Sigmoid colon (tissue), 7 donors: ENCODE results near the gene APBA1. TPM values are rescaled to one million over a fixed set of nuclear protein-coding genes. Genes with fewer than 3 reads are reported as not detected.
A peak's percentile ranks its signal among the peaks of the same experiment; 100 is the strongest.

ENCODE experiments used
- DNase-seq: peaks from one replicate; pipeline ENCODE4 v3.0.0-alpha.2; 2019
- H3K27ac ChIP-seq, 4 donors: fragments of 200-600 bp; sonication (generic); one replicate each; pipeline ENCODE4 v1.5.1; 2016 to 2019; ENCODE audit warnings: mild to moderate bottlenecking in 1 of 4
- H3K27me3 ChIP-seq, 3 donors: fragments of 200-600 bp; sonication (generic); one replicate each; pipeline ENCODE4 v1.5.1; 2019; ENCODE audit warnings: mild to moderate bottlenecking in 1 of 3
- H3K36me3 ChIP-seq, 4 donors: fragments of 200-600 bp; sonication (generic); one replicate each; pipeline ENCODE4 v1.5.1; 2016 to 2019
- H3K4me1 ChIP-seq, 4 donors: fragments of 200-600 bp; sonication (generic); one replicate each; pipeline ENCODE4 v1.5.1; 2017 to 2019
- H3K4me3 ChIP-seq, 4 donors: fragments of 200-600 bp; sonication (generic); one replicate each; pipeline ENCODE4 v1.5.1; 2017 to 2019; ENCODE audit warnings: mild to moderate bottlenecking in 2 of 4, moderate library complexity in 1 of 4
- H3K9me3 ChIP-seq, 4 donors: fragments of 200-600 bp in 3 of 4; sonication (generic) in 3 of 4; one replicate each; pipeline versions ENCODE4 v1.5.1 to v1.6.1; 2013 to 2019
- EP300 ChIP-seq, 4 donors: sonication (generic); formaldehyde crosslinking; IDR thresholded peaks; one replicate each; pipeline ENCODE4 v1.6.1; 2017; ENCODE audit warnings: antibody characterized with exemption in 4 of 4
- POLR2A ChIP-seq, 2 donors: fragments of 450-650 bp; IDR thresholded peaks; one replicate each; pipeline ENCODE4 v1.6.1; 2016; ENCODE audit warnings: antibody characterized with exemption in 2 of 2, mild to moderate bottlenecking in 2 of 2, moderate library complexity in 2 of 2
- POLR2AphosphoS5 ChIP-seq, 4 donors: sonication (generic); formaldehyde crosslinking; IDR thresholded peaks; one replicate each; pipeline ENCODE4 v1.6.1; 2017; ENCODE audit warnings: antibody characterized with exemption in 4 of 4
- WGBS, 2 donors: extraction: QIAGEN DNeasy Blood & Tissue Kit; methylation state at CpG; one replicate each; pipeline ENCODE4 v1.1.7; 2013; 5-methylcytosine and 5-hydroxymethylcytosine counted together
- intact Hi-C: fragments of 100-400 bp; cut with DNase I; formaldehyde crosslinking; loops from one replicate; pipeline ENCODE4 v1.15.1; 2023
- polyA plus RNA-seq, 3 donors: library from polyadenylated mRNA; stranded (reverse); fragments of 200-250 nt; gene quantifications; one replicate each; pipeline ENCODE4 v1.2.3, GENCODE V29; 2013
- total RNA-seq, 4 donors: library from RNA; depleted of rRNA; stranded (reverse); fragments of >200 nt; gene quantifications; one replicate each; pipeline ENCODE4 v1.1.0, GENCODE V29; 2016
- TF ChIP-seq, protein P1 (sequence below), 4 experiments: fragments of 450-650 bp in 3 of 4; fragments of 200-600 bp in 1 of 4; IDR thresholded peaks; one replicate each; pipeline ENCODE4 v1.5.1; 2016 to 2019; ENCODE audit warnings: antibody characterized with exemption in 4 of 4, mild to moderate bottlenecking in 3 of 4, moderate library complexity in 2 of 4
- donor health status: healthy with polysubstance abuse.
- donor health status: Bipolar disorder and iron deficiency.
- donor health status: healthy.

APBA1 gene
- total and polyA plus RNA-seq, 7 donors = 1.7 to 6.7 (median 4.2) TPM

DNA sequence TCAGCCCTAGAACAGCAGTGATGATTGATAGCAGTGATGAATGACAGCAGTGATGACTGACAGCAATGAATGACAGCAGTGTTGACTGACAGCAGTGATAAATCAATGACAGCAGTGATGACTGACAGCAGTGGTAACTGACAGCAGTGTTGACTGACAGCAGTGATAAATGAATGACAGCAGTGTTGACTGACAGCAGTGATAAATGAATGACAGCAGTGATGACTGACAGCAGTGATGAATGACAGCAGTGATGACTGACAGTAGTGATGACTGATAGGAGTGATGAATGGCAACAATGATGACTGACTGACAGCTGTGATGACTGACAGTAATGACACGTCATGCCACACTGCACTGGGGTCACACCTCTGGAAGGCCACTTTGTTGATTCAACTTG lies 240.4 kb downstream of the APBA1 start:
- no peaks in the 10 kb centered on the region for H3K36me3 ChIP-seq
- DNase-seq = no peak
- H3K4me1 ChIP-seq = no peaks in the 10 kb centered on the region
- TF ChIP-seq, protein P1, sequence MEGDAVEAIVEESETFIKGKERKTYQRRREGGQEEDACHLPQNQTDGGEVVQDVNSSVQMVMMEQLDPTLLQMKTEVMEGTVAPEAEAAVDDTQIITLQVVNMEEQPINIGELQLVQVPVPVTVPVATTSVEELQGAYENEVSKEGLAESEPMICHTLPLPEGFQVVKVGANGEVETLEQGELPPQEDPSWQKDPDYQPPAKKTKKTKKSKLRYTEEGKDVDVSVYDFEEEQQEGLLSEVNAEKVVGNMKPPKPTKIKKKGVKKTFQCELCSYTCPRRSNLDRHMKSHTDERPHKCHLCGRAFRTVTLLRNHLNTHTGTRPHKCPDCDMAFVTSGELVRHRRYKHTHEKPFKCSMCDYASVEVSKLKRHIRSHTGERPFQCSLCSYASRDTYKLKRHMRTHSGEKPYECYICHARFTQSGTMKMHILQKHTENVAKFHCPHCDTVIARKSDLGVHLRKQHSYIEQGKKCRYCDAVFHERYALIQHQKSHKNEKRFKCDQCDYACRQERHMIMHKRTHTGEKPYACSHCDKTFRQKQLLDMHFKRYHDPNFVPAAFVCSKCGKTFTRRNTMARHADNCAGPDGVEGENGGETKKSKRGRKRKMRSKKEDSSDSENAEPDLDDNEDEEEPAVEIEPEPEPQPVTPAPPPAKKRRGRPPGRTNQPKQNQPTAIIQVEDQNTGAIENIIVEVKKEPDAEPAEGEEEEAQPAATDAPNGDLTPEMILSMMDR (IDR thresholded peaks at IDR 0.05) = no peak
- H3K27me3 ChIP-seq = no peaks in the 10 kb centered on the region
- no peaks in the 10 kb centered on the region for H3K9me3 ChIP-seq
- WGBS, 2 donors = 84 to 91% methylated on average over 1 of the region's 1 CpG
- intact Hi-C loops = no loop called here
- H3K4me3 ChIP-seq = no peak overlapping the region
- H3K27ac ChIP-seq = no peak overlapping the region

DNA sequence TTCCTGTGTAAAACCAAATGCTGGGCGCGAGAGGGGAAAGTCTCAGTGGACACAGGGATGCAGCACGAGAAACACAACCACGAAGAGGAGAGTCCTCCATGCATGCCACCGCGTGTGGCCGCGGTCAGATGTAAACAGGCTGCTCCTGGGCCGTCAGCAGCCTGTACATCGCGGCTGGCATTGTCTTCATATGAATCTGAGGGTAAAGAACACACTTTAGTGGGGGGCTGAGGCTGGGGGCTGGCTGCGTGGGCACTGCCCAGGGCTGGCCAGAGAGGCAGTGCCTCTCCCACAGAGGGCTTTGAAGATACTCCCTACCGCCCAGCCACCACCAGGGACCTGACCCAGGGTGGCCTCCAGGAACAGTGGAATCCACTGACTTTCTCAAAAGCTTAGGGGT lies 241.0 kb downstream of the APBA1 start:
- Histone ChIP-seq H3K9me3 (no peaks in the 10 kb centered on the region), H3K4me1 (no peaks in the 10 kb centered on the region), H3K27ac (no peak overlapping the region), H3K27me3 (no peaks in the 10 kb centered on the region), H3K36me3 (no peaks in the 10 kb centered on the region), H3K4me3 (no peak overlapping the region)
- WGBS, 2 donors = 91 to 93% methylated on average over 13 of the region's 13 CpGs
- DNase-seq = no peak
- intact Hi-C loops = no loop called here
- TF ChIP-seq EP300 (IDR thresholded peaks at IDR 0.05) (no peak), POLR2AphosphoS5 (IDR thresholded peaks at IDR 0.05) (no peak), POLR2A (IDR thresholded peaks at IDR 0.05) (no peak)
- TF ChIP-seq, protein P1 (IDR thresholded peaks at IDR 0.05) = no peak

DNA sequence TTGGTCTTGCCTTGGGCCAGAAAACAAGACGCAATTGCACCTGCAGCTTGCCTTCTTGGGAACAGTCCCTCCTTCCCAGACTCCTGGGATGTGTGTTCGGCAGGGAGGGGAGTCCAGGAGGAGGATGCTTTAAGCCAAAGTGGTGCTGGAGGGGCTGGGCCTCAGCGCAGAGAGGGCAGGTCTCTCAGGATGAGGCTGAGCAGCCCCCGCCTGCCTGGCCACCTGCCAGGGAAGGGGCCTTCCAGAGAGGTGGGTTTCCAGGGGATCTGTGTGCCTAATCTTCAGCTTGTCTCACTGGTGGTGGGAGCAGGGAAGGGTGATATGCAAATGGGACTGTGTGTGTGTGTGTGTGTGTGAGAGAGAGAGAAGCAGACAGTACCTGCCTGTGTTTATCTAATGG lies 242.0 kb downstream of the APBA1 start:
- no peaks in the 10 kb centered on the region for H3K9me3 ChIP-seq
- no peak overlapping the region for H3K4me3 ChIP-seq
- H3K4me1 ChIP-seq = no peaks in the 10 kb centered on the region
- no peak overlapping the region for H3K27ac ChIP-seq
- no peaks in the 10 kb centered on the region for H3K36me3 ChIP-seq
- no peaks in the 10 kb centered on the region for H3K27me3 ChIP-seq
- TF ChIP-seq POLR2A (IDR thresholded peaks at IDR 0.05) = no peak
- WGBS, 2 donors = 89 to 94% methylated on average over 4 of the region's 4 CpGs
- intact Hi-C loops = no loop called here
- peak; percentile 63 for DNase-seq

DNA sequence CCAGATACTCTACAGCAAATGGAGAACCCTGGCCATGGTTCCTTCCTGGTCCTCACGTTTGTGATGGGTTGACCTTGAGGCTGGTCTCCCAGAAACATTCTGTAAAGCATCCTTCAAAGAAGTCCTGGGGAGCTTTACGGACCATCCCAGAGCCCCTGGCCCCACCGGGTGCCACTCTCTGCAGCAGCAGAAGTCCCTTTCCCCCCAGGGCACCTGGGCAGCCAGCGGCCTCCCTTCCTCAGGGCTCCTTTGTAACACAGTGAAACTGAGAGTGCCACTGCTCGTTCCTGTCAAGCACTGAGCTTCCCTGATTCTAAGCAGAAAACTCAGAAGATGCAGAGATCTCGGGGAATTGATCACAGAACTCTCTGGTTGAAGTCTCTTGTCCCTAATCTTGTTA lies 242.9 kb downstream of the APBA1 start:
- Histone ChIP-seq H3K27me3 (no peaks in the 10 kb centered on the region), H3K4me1 (no peaks in the 10 kb centered on the region), H3K9me3 (no peaks in the 10 kb centered on the region), H3K27ac (no peak overlapping the region), H3K4me3 (no peak overlapping the region), H3K36me3 (no peaks in the 10 kb centered on the region)
- no peak for DNase-seq
- TF ChIP-seq, protein P1 (IDR thresholded peaks at IDR 0.05) = no peak
- intact Hi-C loops = no loop called here
- 81 to 82% methylated on average over 6 of the region's 6 CpGs for WGBS, 2 donors

DNA sequence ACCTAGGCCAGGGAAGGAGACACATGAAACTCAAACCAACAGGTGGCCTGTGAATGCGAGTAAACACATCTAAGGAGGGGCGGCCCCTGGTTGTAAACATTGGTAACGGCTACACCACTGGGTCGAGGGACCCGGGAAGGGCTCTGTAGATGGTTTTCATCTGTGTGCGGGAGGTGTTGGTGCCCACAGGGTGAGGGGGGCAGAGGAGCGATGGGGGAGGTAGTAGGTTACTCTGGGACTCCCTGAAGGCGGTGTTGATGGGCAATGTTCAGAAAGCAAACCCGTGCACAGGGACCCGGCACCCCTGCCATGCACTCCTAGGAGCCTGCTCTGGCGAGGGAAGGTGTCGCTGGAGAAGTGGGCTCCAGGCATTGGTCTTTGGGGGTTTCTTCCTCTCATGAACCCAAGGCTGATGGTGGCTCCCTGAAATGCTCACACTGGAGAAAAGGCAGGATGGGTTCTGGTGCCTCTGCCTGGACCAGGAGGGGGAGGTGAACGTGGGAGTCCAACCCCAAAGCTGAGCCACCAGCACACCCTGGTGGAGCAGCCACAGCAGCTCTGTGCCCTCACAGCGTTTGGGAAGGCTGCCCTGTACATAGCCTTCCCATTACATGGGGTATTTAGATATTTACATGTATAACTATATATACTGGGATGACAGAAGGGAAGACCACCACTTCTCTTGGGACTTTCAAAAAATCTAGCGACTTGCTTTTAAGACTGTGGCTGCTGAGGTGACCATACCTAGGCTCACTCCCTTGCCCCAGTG lies 244.0 kb downstream of the APBA1 start:
- Histone ChIP-seq H3K4me1 (no peaks in the 10 kb centered on the region), H3K4me3 (no peak overlapping the region), H3K36me3 (no peaks in the 10 kb centered on the region), H3K27ac (no peak overlapping the region), H3K9me3 (no peaks in the 10 kb centered on the region), H3K27me3 (no peaks in the 10 kb centered on the region)
- 89 to 93% methylated on average over 15 of the region's 15 CpGs for WGBS, 2 donors
- intact Hi-C loops = no loop called here
- TF ChIP-seq POLR2AphosphoS5 (IDR thresholded peaks at IDR 0.05) (no peak), POLR2A (IDR thresholded peaks at IDR 0.05) (no peak), EP300 (IDR thresholded peaks at IDR 0.05) (no peak)
- TF ChIP-seq, protein P1 (IDR thresholded peaks at IDR 0.05) = no peak
- no peak for DNase-seq
